ENCODE data around the gene PTPRB.

GRCh38 chr12:70468741-70469140 lies 168.5 kb downstream of the PTPRB start:
- TF ChIP-seq ZNF558 (tag by site-specific recombination; IDR thresholded peaks at IDR 0.05) (no peak), GLIS1 (tag by site-specific recombination; IDR thresholded peaks at IDR 0.05) (no peak), ZNF132 (tag by site-specific recombination; IDR thresholded peaks at IDR 0.05; ENCODE audit: borderline replicate concordance) (no peak), ZNF175 (tag by site-specific recombination; IDR thresholded peaks at IDR 0.05) (no peak), OSR2 (tag by site-specific recombination; IDR thresholded peaks at IDR 0.05) (no peak), CTCF (tag by site-specific recombination; IDR thresholded peaks at IDR 0.05) (no peak), ZNF146 (tag by site-specific recombination; IDR thresholded peaks at IDR 0.05) (no peak)

Measured in HEK293 (cell line).